AG09319 (cell line): ENCODE results near the gene PPP1R15B.
A peak's percentile ranks its signal among the peaks of the same experiment; 100 is the strongest.

ENCODE experiments used
- DNase-seq: peaks from one replicate; pipeline ENCODE4 v3.0.0-alpha.2; 2010; ENCODE audit warnings: low read depth; ENCODE audit errors: extremely low read depth
- CTCF ChIP-seq: IDR thresholded peaks from 2 replicates; pipeline ENCODE4 v1.5.1; 2011; ENCODE audit warnings: low read depth, mild to moderate bottlenecking, inconsistent platforms, low read length, moderate library complexity

The PPP1R15B gene

GRCh38 chr1:204434116-204434755 is 22.6 kb upstream of the PPP1R15B start:
- no peak for DNase-seq
- no peak for TF ChIP-seq CTCF

- DNase-seq, result no peak
Observed at GRCh38 chr1:204432708-204433107, 21.1 kb upstream of the PPP1R15B start.

GRCh38 chr1:204431310-204432184 is 19.9 kb upstream of the PPP1R15B start:
- no peak for DNase-seq
- peak; percentile 91 for TF ChIP-seq CTCF

More at GRCh38 chr1:204432708-204433107, 21.1 kb upstream of the PPP1R15B start:
- TF ChIP-seq CTCF, result no peak

- DNase-seq, result no peak
- TF ChIP-seq CTCF, result no peak
Observed at GRCh38 chr1:204429746-204430145, 18.1 kb upstream of the PPP1R15B start.

- DNase-seq, result no peak
Observed at GRCh38 chr1:204426971-204427701, 15.5 kb upstream of the PPP1R15B start.

GRCh38 chr1:204426474-204426873 is 14.9 kb upstream of the PPP1R15B start:
- no peak for TF ChIP-seq CTCF
- no peak for DNase-seq

More at GRCh38 chr1:204426971-204427701, 15.5 kb upstream of the PPP1R15B start:
- no peak for TF ChIP-seq CTCF
